ENCODE results near the gene HABP2.

Gene HABP2

DNA sequence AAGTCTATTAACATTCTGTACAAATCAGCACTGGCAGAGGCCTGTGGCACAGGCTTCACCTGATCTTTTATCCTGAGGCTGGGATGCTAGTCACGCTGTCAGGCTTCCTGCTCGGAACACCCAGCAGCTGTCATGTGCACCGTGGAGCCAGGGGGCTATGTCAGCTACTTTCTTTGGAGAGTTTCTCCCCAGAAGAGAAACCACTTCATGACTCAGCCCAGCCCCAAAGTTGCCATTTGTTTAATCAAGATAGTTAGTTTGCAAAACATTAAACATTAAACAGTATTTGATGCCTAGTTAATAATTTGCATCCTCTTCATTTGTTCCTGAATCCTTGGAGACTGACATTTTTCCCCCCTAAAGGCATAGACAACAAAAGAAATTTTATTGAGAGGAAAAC lies at the start of gene HABP2:
Gene HABP2, plus strand, starts transcription at position 353 of the 400 bp plus-strand sequence. CDS start 69 bp downstream, outside the sequence.
- no peak for DNase-seq (ENCODE audit: low read depth)
- no peak within 1 kb of the TSS for H3K4me3 ChIP-seq (ENCODE audit: low read depth, low read length)

DNA sequence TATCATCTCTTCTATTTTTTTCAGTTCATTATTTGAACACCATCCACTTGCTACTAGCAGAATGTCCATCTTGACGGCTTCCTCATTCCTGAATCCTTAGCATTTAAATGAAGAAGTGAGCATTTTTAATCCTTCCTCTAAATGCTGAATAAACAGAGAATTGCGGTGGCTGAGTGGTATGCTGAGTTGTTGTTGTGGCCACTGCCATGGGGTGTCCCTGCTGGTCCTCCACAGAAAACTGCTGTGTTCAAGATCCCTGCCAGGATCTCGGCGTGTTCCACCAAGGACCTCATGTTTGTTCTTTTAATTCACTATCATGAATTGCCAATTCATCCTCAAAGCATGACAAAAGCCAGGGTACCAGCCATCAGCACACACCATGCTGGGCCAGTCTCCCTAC lies 48.9 kb upstream of the HABP2 start:
- H3K4me3 ChIP-seq (ENCODE audit: low read depth, low read length): no peak overlapping the region
- no peak for DNase-seq (ENCODE audit: low read depth)

DNA sequence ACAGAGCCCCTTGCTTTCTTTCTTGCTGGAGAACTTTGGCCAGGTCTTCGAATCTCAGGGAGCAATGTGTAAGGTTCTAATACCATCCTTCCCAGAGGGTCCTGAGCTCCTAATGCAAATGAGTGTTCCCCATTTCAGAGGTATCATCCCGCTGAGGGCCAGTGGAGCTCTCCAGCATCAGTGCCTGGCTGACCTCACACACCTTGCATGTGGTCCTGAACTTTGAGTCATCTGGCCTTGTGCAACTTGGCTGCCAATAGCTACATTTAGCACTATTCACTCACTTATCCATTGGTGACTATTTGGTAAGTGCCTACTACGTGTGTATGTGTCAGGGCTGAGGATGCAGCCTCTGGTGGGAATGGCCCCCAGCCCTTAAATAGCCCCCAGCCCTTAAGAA lies 48.4 kb upstream of the HABP2 start:
- no peak overlapping the region for H3K4me3 ChIP-seq (ENCODE audit: low read depth, low read length)
- DNase-seq (ENCODE audit: low read depth): no peak

DNA sequence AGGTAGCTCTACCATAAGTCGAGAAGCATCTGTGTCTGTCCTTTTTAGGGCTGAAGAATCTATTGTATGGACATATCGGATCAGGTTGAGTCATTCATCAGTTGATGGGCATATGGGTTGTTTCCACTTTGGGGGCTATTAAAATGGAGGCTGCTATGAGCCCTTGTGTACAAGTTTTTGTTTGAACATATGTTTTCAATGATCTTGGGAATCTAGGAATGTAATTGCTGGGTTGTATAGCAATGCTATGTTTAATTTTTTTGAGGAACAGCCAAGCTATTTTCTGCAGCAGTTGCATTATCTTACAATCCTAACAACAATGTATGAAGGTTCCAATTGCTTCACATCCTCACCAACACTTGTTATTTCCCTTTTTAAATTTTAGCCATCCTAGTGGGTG lies 46.4 kb upstream of the HABP2 start:
- H3K4me3 ChIP-seq (ENCODE audit: low read depth, low read length): no peak overlapping the region
- no peak for DNase-seq (ENCODE audit: low read depth)

DNA sequence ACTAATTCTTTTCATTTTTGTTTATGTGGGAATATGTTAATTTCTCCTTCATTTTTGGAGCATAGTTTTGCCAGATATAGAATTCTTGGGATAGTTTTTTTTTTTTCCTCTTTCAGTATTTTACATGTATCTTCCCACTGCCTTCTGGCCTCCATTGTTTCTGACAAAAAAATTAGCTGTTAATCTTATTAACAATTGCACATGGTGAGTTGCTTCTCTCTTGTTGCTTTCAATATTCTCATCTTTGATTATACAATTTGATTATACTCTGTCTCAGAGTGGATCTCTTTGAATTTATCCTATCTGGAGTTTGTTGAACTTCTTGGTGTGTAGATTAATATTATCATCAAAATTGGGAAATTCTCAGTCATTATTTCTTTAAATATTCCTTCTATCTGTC lies 41.4 kb upstream of the HABP2 start:
- H3K4me3 ChIP-seq (ENCODE audit: low read depth, low read length): no peak overlapping the region
- DNase-seq (ENCODE audit: low read depth): no peak

DNA sequence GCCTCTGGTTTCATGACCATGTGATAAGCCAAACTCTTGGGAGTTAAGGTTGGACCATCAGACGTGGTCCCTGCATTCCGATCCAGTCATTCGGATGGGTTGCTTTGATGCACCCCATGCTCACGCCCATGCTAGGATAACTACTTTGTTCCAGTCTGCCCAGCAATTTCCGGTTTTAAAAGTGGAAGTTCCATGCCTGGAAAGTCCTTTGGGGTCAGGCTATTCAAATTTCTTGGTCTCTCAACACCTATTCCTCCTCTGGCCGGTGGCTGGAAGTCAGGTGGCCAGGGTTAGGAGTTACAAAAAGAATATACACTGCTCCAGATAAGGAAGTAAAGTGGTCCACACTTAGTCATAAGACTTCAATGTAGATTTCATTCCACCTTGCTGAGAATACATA lies 37.7 kb upstream of the HABP2 start:
- no peak for DNase-seq (ENCODE audit: low read depth)
- H3K4me3 ChIP-seq (ENCODE audit: low read depth, low read length): no peak overlapping the region

DNA sequence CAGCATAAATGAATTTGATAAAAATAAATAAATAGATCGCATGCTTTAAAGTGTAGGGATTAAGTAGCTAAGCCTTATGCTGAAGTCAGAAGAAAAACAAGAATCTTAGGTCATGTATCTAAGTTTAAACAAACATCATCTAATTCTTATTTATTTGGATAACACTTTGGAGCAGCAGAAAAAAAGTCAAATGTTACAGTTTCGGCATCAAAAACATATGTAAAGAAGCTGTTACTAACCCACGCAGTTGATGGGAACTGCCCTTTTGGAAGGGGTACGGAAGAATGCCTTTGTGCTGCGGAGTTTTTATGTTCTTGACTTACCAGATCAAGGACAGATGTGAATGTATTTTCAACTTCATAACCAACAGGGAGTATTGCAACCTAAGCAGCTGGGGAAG lies 37.3 kb upstream of the HABP2 start:
- no peak overlapping the region for H3K4me3 ChIP-seq (ENCODE audit: low read depth, low read length)
- no peak for DNase-seq (ENCODE audit: low read depth)

DNA sequence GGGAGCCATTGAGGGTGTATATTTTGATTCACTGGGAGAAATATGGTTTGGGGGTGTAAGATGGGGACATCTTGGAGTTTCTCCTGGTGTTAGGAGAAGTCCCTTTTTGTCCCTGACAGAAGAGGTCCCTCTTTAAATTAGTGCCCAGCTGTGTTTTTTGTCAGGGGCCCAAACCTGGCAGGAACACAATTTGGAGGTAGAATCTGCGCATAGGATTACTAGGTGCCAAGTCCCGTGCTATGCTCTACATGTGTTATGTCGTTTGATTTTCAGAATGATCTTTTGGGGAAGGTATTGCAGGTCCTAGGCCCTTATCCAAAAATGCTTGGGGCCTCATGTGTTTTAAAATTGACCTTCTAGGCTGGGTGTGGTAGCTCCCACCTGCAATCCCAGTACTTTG lies 36.8 kb upstream of the HABP2 start:
- no peak overlapping the region for H3K4me3 ChIP-seq (ENCODE audit: low read depth, low read length)
- no peak for DNase-seq (ENCODE audit: low read depth)

DNA sequence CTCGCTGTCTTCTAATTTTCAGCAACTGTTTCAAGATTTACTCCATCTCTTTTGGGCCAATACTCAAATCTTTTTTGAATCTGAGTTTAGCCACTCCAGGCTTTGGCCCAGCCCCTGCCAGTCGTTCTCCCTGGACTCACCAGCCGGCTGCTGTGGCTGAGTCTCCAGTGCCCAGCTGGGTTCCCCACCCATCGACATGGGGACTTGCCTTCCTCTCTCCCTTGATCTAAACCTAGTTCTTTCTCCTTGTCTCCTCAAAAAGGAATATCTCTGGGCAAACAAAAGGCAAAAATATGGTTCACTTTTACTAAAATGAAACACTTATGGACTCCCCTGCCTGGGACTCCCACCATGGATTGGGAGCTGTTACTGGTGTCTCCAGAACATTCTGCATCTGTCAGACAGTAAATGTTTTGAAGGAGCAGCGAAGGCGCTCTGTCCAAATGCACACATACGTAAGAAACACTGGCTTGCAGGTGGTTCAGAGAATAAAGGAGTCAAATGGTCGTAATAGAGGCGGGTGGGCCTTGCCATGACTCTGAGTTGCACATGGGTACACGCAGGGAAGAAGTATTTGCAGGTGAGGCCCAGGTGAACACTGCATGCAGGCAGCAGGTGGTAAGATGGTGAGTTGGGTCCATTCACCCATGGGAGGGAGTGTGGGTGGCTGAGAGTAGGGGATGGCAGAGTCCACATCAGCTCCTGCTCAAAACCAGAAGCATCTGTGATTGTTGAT lies 35.5 kb upstream of the HABP2 start:
- H3K4me3 ChIP-seq (ENCODE audit: low read depth, low read length): no peak overlapping the region
- no peak for DNase-seq (ENCODE audit: low read depth)

DNA sequence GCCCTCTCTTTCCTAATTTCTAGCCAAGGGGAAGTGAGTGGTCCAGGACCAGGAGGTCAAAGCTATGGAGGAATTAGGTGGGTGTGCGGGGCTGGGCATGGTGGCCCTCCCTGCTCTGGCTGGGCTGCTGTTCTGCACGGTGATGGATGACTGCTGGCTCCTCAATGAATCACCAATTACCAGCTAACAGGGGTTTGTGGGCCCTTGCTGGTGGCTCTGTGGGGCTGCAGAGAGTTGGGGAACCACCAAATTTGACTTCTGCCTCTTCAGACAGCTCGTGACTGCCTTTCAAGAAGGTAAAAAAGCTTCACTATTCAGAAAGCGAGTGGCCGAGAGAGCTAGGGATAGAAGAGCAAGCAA lies 35.0 kb upstream of the HABP2 start:
- H3K4me3 ChIP-seq (ENCODE audit: low read depth, low read length): no peak overlapping the region
- no peak for DNase-seq (ENCODE audit: low read depth)

DNA sequence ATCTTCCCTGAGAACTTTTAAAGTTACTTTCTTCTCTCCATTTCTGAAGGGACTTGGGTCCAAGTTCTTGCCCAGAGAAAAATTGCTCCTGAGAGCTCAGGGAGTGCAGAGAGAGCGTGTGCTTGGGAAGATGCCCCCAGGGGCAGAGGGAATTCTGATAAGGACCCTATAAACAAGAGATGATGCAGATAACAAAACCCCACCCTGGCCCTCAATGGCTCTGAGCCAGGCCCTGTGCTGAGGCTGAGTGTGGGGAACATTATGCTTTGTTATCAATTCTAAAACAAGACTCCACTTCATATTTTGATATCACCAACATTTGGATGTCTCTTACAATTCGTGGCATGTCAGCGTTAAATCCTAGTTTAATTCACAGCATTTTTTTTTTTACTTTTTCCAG lies 34.4 kb upstream of the HABP2 start:
- H3K4me3 ChIP-seq (ENCODE audit: low read depth, low read length): no peak overlapping the region
- no peak for DNase-seq (ENCODE audit: low read depth)

DNA sequence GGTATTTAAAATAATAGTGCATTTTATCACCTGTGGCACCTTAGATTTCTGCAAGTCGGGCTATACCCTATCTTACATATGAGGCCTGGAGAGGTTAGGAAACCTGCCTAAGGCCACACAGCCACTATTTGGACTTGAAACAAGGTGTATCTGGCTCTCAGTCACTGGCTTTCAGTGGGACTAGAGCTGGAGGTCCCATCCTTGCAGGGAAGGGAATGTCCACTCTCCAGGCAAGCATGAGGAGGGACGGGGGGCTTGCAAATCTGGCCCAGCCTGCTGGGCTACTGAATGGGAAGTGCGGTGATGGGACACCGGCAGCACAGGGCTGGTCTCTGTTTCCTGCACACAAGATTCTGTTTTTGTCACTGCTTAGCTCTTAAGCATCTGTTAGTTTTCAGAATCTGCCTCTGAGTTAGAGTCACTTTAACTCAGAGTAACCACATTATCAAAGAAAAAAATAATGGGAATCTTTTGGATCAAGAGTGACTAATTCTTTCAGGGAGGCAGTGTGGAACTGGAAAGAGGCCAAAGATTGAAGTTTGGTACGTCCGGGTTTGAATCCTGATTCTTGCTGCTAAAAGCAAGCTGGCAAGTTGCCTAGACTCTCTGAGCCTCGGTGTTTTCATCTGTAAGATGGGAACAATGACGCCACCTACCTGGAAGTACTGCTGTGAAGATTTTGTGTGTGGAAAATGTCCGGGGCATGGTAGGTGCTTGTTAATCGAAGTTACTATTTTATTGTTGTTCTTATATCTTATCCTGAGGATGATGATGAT lies 33.8 kb upstream of the HABP2 start:
- no peak overlapping the region for H3K4me3 ChIP-seq (ENCODE audit: low read depth, low read length)
- no peak for DNase-seq (ENCODE audit: low read depth)

DNA sequence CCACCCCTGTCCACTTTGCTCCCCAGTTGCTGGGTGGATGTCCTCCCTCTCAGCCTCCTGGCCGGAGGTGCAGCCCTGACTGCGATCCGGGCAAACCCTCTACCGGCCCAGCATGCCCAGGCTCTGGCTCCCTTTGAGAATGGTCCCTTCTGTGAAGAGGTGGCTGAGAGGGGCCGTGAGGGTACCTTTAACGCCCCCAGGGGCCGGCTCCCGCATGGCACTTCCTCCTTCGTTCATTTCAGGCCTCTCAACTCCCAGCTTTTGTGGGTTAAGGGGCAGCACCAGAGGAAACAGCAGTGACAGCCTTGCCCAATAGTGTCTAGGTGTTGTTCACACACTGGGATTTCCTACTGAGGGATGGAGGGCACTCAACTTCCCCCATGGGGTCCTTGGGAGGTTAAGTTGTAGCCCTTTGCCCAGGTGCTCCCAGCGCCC lies 33.2 kb upstream of the HABP2 start:
- DNase-seq (ENCODE audit: low read depth): no peak
- H3K4me3 ChIP-seq (ENCODE audit: low read depth, low read length): no peak overlapping the region

DNA sequence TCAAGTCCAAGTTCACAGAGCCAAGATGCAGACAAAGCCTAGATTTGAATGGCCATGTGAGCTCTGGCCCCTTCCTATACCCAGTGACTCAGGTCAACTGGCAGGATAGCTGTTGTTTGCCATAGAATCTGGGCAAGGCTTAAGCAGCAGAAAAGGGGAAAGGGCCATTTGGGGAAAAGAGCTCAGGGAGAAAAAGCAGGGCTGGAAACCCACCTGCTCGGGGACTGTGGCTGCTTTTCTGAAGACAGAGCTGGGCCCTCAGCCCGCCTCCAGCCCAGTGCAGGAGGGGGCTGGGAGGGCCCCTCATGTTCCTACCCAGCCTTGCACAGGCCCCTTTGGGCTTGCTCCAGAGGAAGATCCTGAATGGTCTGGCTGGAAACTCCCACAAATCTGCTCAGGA lies 32.6 kb upstream of the HABP2 start:
- H3K4me3 ChIP-seq (ENCODE audit: low read depth, low read length): no peak overlapping the region
- no peak for DNase-seq (ENCODE audit: low read depth)

DNA sequence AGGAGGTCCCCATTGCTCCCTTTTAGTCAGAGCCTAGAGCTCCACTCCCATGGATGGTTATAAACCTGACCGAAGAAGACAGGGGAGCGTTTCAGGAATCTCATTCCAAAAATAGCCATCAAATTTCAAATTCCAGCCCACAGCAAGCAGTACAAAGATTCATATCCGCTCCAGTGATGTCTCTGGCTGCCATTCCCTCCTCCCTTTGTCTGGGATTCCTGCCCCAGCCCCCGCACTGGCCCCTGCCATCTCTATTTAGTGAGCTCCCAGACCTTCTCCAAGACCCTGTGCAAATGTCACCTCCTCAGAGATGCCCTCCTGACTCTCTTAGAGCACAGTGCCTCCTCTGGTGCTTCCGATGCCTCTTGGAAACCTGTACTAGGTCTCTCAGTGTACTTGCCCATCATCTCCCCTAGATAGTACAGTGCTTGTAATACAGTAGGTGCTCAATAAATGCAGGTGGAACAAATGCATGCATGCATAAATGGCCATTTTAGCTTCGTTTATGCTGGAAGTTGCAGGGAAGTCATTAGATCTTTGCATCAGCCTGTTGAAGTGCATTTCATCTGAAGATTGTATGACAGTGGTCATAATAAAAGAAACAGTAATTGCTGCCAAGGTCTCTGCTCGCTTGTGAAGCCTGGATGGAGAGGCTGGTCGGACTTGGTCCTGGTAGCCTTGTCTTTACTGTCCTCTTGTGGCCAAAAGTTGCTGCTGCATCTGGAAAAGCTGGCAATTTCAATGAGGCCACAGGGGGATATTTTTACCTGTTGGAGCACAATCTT lies 32.0 kb upstream of the HABP2 start:
- no peak overlapping the region for H3K4me3 ChIP-seq (ENCODE audit: low read depth, low read length)
- DNase-seq (ENCODE audit: low read depth): peak; percentile 39

DNA sequence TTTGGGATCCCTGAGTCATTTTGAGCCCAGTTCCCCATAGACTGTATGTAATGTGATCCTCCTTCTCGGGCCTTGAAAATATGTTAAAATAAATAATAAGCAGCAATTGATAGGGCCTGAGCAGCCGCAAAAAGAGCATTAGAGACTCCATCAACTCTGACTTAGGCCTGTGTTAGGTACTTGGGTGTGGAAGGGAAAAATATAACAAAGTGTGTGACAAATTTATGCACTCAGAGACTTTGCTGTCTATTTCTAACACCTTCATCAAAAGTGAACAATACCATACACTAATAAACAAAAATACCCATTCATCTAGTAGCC lies 31.4 kb upstream of the HABP2 start:
- no peak for DNase-seq (ENCODE audit: low read depth)
- H3K4me3 ChIP-seq (ENCODE audit: low read depth, low read length): no peak overlapping the region

DNA sequence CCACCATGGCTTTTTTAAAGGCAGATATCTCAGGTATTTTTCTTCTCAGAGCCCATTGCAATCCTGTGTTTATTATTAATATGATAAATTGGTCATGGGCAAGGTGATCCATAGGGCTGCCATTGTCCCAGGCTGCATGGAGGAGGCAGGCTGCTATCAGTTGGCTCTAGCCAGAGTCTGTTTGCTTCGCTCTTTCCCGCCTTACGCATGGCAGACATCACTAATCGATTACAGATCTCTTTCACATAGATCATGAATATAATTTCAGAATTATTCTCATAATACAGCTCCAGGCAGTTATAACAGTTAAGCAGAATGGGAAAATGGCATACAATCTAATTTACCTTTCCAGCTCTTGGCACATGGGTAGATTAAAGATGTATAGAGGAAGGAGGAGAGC lies 30.4 kb upstream of the HABP2 start:
- DNase-seq (ENCODE audit: low read depth): no peak
- no peak overlapping the region for H3K4me3 ChIP-seq (ENCODE audit: low read depth, low read length)

DNA sequence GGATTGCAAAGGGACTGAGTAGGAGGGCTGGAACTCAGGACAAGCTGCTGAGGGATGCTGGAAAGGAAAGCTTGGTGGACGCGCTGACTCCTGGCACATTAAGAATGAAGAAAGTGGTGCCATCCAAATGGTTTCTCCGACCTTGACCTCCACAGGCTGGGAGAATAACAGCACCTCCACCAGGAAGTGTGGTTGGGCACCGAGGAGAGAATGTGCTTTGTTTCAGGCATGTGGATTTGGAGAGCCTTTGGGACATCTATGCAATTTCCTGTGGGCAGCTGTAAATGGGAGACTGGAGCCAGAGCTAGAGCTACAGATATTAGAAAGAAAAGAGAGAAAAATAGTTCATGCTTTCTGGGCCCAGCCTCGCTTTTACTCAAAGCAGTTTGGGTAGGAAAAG lies 29.8 kb upstream of the HABP2 start:
- no peak for DNase-seq (ENCODE audit: low read depth)
- no peak overlapping the region for H3K4me3 ChIP-seq (ENCODE audit: low read depth, low read length)

DNA sequence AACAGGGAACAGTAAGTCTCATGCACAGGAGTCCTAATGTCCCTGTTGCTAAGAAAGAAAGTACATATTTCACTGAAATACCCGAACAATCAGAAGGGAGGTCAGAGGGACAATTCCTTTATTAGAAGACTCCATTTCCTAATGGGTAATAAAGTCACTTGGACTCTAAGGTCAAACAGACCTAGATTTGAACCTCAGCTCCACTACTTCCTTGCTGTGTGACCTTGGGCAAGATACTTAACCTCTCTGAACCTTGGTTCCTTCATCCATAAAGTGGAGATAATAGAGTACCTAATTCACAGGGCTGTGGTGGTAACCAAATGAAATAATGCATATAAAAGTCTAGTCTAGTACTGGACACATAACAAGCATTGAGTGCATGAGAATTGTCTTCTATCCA lies 29.2 kb upstream of the HABP2 start:
- no peak for DNase-seq (ENCODE audit: low read depth)
- no peak overlapping the region for H3K4me3 ChIP-seq (ENCODE audit: low read depth, low read length)

DNA sequence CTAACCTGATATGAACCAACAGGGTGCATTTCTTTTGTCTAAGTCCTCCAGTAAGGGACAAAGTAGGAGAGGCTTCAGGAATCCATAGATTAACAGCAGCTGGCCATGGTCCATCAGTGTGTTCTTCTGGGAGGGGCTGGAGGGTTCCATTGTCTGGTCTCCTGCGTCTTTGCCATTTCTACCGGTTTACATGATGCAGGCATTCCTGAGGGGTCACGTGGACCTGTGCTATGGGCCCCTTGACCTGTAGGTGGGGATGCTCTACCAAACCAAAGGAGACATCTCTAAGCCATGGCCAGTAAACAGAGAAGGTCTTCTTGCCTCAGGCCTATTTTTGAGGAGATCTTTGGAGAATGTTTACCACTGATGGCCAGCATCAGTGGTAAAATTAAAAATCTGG lies 28.7 kb upstream of the HABP2 start:
- DNase-seq (ENCODE audit: low read depth): no peak

More for the DNA sequence above, 28.7 kb upstream of the HABP2 start:
- H3K4me3 ChIP-seq (ENCODE audit: low read depth, low read length): no peak overlapping the region

Data from skeletal muscle cell (primary cell).